Neural cell (in vitro differentiated cells): ENCODE measurements around the gene LMF2. TPM values are rescaled to one million over a fixed set of nuclear protein-coding genes. Genes with fewer than 3 reads are reported as not detected.

Experiments
- H2AFZ ChIP-seq: fragments of 200-600, 300-800 bp; sonication (generic), shearing (Covaris generic); 2 replicates; pipeline ENCODE4 v1.6.0; 2014; ENCODE audit warnings: low read depth, mild to moderate bottlenecking, antibody characterized with exemption, low read length, moderate library complexity
- H3F3A ChIP-seq: fragments of 200-600 bp; shearing (Covaris generic); 2 replicates; pipeline ENCODE4 v1.6.1; 2016; ENCODE audit warnings: mild to moderate bottlenecking, moderate library complexity, mixed read lengths, antibody characterized with exemption, low read length; ENCODE audit not compliant: insufficient read depth, poor library complexity, severe bottlenecking
- H3K27ac ChIP-seq: fragments of 200-600, 300-800 bp; sonication (generic), shearing (Covaris generic); 2 replicates; pipeline ENCODE4 v1.5.1; 2014; ENCODE audit warnings: mild to moderate bottlenecking, low read length, moderate library complexity
- H3K27me3 ChIP-seq: fragments of 300-800, 200-600 bp; sonication (generic), shearing (Covaris generic); 2 replicates; pipeline ENCODE4 v1.6.0; 2014; ENCODE audit warnings: mild to moderate bottlenecking, low read depth, low read length, moderate library complexity; ENCODE audit not compliant: insufficient read depth
- H3K36me3 ChIP-seq: fragments of 300-800, 200-600 bp; sonication (generic), shearing (Covaris generic); 2 replicates; pipeline ENCODE4 v1.5.1; 2014; ENCODE audit warnings: mild to moderate bottlenecking, antibody characterized with exemption, low read length, moderate library complexity; ENCODE audit not compliant: insufficient read depth
- H3K4me2 ChIP-seq: fragments of 300-800, 200-600 bp; sonication (generic), shearing (Covaris generic); 2 replicates; pipeline ENCODE4 v1.6.0; 2014; ENCODE audit warnings: mild to moderate bottlenecking, low read length
- H3K4me3 ChIP-seq: fragments of 300-800, 200-600 bp; sonication (generic), shearing (Covaris generic); 2 replicates; pipeline ENCODE4 v1.5.1; 2014; ENCODE audit warnings: mild to moderate bottlenecking, low read length, moderate library complexity
- H3K79me2 ChIP-seq: fragments of 200-600 bp; shearing (Covaris generic); replicated peaks from 2 replicates; pipeline ENCODE4 v1.6.0; 2014; ENCODE audit warnings: mild to moderate bottlenecking, low read length, moderate library complexity; ENCODE audit not compliant: insufficient read depth
- H3K9ac ChIP-seq: fragments of 300-800, 200-600 bp; sonication (generic), shearing (Covaris generic); 2 replicates; pipeline ENCODE4 v1.6.1; 2016; ENCODE audit warnings: mild to moderate bottlenecking, low read length, mixed read lengths
- H3K9me2 ChIP-seq: fragments of 200-600 bp; shearing (Covaris generic); 2 replicates; pipeline ENCODE4 v1.6.1; 2016; ENCODE audit warnings: mild to moderate bottlenecking, low read length, mixed read lengths; ENCODE audit not compliant: insufficient read depth
- H3K9me3 ChIP-seq: fragments of 200-600, 300-800 bp; sonication (generic), shearing (Covaris generic); 2 replicates; pipeline ENCODE4 v1.6.1; 2016; ENCODE audit warnings: mild to moderate bottlenecking, mixed run types, low read length, moderate library complexity, mixed read lengths
- H4K20me1 ChIP-seq: fragments of 200-600 bp; shearing (Covaris generic); 2 replicates; pipeline ENCODE4 v1.6.1; 2016; ENCODE audit warnings: mild to moderate bottlenecking, mixed run types; ENCODE audit not compliant: insufficient read depth
- CTCF ChIP-seq: fragments of 450-650 bp; IDR thresholded peaks from 2 replicates; pipeline ENCODE4 v1.5.1; 2014; ENCODE audit warnings: antibody characterized with exemption, mild to moderate bottlenecking, moderate library complexity; ENCODE audit not compliant: poor library complexity, severe bottlenecking
- EP300 ChIP-seq: fragments of 450-650 bp; conservative IDR thresholded peaks from 2 replicates; pipeline ENCODE4 v1.6.1; 2014; ENCODE audit warnings: antibody characterized with exemption, mild to moderate bottlenecking, moderate library complexity; ENCODE audit not compliant: poor library complexity, severe bottlenecking
- EZH2 ChIP-seq: fragments of 200-600, 300-800 bp; shearing (Covaris generic), sonication (generic); IDR thresholded peaks from 2 replicates; pipeline ENCODE4 v1.6.1; 2014; ENCODE audit warnings: antibody characterized with exemption, low read length, borderline replicate concordance, mild to moderate bottlenecking; ENCODE audit not compliant: insufficient read depth, poor library complexity, severe bottlenecking
- MXI1 ChIP-seq: fragments of 450-650 bp; conservative IDR thresholded peaks from 2 replicates; pipeline ENCODE4 v1.6.1; 2014; ENCODE audit warnings: antibody characterized with exemption, mild to moderate bottlenecking; ENCODE audit not compliant: poor library complexity, severe bottlenecking
- POLR2AphosphoS5 ChIP-seq: IDR thresholded peaks from 2 replicates; pipeline ENCODE4 v1.6.1; 2012
- RAD21 ChIP-seq: fragments of 450-650 bp; conservative IDR thresholded peaks from 2 replicates; pipeline ENCODE4 v1.6.1; 2014; ENCODE audit warnings: antibody characterized with exemption, mild to moderate bottlenecking, moderate library complexity
- REST ChIP-seq: IDR thresholded peaks from 2 replicates; pipeline ENCODE4 v1.6.1; 2012; ENCODE audit warnings: borderline replicate concordance
- SMC3 ChIP-seq: fragments of 450-650 bp; conservative IDR thresholded peaks from 2 replicates; pipeline ENCODE4 v1.6.1; 2014; ENCODE audit warnings: antibody characterized with exemption, mild to moderate bottlenecking, moderate library complexity; ENCODE audit not compliant: poor library complexity
- TAF1 ChIP-seq: IDR thresholded peaks from 2 replicates; pipeline ENCODE4 v1.6.1; 2012; ENCODE audit warnings: low read depth
- polyA plus RNA-seq: library from polyadenylated mRNA; depleted of rRNA; stranded (reverse); fragments of >200 nt; gene quantifications from 2 replicates; pipeline ENCODE4 v1.2.3, GENCODE V29; 2014

Gene LMF2
- polyA plus RNA-seq, 1 donor from 2014 or later: 76.5 TPM

- Histone ChIP-seq H4K20me1 (no peaks in the 10 kb centered on the region), H3K36me3 (no peaks in the 10 kb centered on the region), H3K27me3 (no peaks in the 10 kb centered on the region), H3K4me3 (no peak overlapping the region), H3F3A (no peaks in the 10 kb centered on the region), H3K9ac (no peak overlapping the region), H3K9me2 (no peaks in the 10 kb centered on the region), H3K27ac (no peak overlapping the region), H2AFZ (no peak overlapping the region), H3K9me3 (no peaks in the 10 kb centered on the region), H3K79me2 (no peaks in the 10 kb centered on the region), H3K4me2 (no peak overlapping the region)
- TF ChIP-seq POLR2AphosphoS5 (no peak), SMC3 (no peak), EZH2 (no peak), CTCF (no peak), EP300 (no peak), REST (no peak), MXI1 (no peak), RAD21 (no peak), TAF1 (no peak)
These were observed 11.1 kb upstream of the LMF2 start for GRCh38 chr22:50518606-50519005.

DNA sequence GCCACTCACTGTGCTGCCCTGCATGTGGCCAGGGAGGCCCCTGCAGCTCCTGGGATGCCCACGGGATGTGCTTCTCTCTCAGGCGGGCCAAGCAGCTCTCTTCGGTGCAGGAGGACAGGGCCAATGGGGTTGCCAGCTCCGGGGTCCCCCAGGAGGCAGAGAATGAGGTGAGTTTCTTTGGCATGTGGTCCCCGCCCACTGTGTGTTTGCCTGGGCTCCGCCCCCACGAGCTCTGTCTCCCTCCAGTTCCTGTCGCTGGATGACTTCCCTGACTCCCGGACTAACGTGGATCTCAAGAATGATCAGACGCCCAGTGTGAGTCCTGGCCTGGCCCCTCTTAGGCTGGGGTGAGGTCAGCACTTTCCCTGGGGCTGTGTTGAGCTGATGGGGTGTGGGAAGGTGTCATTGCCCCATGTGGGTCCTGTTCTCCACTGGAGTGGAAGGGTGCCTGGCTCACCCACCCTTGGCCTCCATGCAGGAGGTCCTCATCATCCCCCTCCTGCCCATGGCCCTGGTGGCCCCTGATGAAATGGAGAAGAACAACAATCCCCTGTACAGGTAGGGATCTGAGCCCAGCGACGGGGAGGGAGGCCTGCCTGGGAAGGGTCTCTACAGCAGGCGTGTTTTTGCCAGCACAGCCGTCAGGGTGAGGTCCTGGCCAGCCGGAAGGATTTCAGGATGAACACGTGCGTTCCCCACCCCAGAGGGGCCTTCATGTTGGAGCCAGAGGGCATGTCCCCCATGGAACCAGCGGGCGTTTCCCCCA lies 10.2 kb upstream of the LMF2 start:
- Histone ChIP-seq H3K4me3 (no peak overlapping the region), H3K9me3 (no peaks in the 10 kb centered on the region)

More for the DNA sequence above, 10.2 kb upstream of the LMF2 start:
- Histone ChIP-seq H3K79me2 (peaks cover 3% of the 10 kb centered on the region), H3F3A (no peaks in the 10 kb centered on the region), H3K36me3 (no peaks in the 10 kb centered on the region), H3K4me2 (no peak overlapping the region), H3K9ac (no peak overlapping the region), H3K27me3 (no peaks in the 10 kb centered on the region), H2AFZ (no peak overlapping the region), H3K9me2 (no peaks in the 10 kb centered on the region), H4K20me1 (no peaks in the 10 kb centered on the region), H3K27ac (no peak overlapping the region)
- TF ChIP-seq REST (no peak), EP300 (no peak), POLR2AphosphoS5 (no peak), MXI1 (no peak), CTCF (no peak), RAD21 (no peak), SMC3 (no peak), EZH2 (no peak), TAF1 (no peak)
